Osteocyte (in vitro differentiated cells): ENCODE results near the gene RBM44. TPM values are rescaled to one million over a fixed set of nuclear protein-coding genes. Genes with fewer than 3 reads are reported as not detected.

Experiments
- DNase-seq: peaks from one replicate; pipeline ENCODE4 v3.0.0; 2021; ENCODE audit warnings: mixed read lengths; ENCODE audit not compliant: unreplicated experiment; ENCODE audit errors: extremely low spot score
- H3K27ac Mint-ChIP-seq: one replicate; pipeline ENCODE4 v1.8.0; 2021; ENCODE audit warnings: mild to moderate bottlenecking, mixed read lengths; ENCODE audit not compliant: unreplicated experiment
- H3K27me3 Mint-ChIP-seq: one replicate; pipeline ENCODE4 v1.8.0; 2021; ENCODE audit warnings: mixed read lengths; ENCODE audit not compliant: unreplicated experiment
- H3K36me3 Mint-ChIP-seq: one replicate; pipeline ENCODE4 v1.8.0; 2021; ENCODE audit warnings: mixed read lengths; ENCODE audit not compliant: unreplicated experiment
- H3K4me1 Mint-ChIP-seq: one replicate; pipeline ENCODE4 v1.8.0; 2021; ENCODE audit warnings: mixed read lengths; ENCODE audit not compliant: unreplicated experiment
- H3K4me3 Mint-ChIP-seq: one replicate; pipeline ENCODE4 v1.8.0; 2021; ENCODE audit warnings: mild to moderate bottlenecking, moderate library complexity, mixed read lengths; ENCODE audit not compliant: unreplicated experiment
- H3K9me3 Mint-ChIP-seq: one replicate; pipeline ENCODE4 v1.8.0; 2021; ENCODE audit warnings: mixed read lengths; ENCODE audit not compliant: unreplicated experiment
- CTCF ChIP-seq: fragments of 200-600 bp; sonication (generic); IDR thresholded peaks from 2 replicates; pipeline ENCODE4 v1.5.0; 2021; ENCODE audit warnings: antibody characterized with exemption, mild to moderate bottlenecking, moderate library complexity
- total RNA-seq: library from RNA; stranded (reverse); gene quantifications from 2 replicates; pipeline ENCODE4 v1.2.1, GENCODE V29; 2021

RBM44 gene
- total RNA-seq, 1 donor from 2014 or later, result 0.46 TPM

GRCh38 chr2:237889016-237889415 lies 90.4 kb downstream of the RBM44 start:
- no peak overlapping the region for H3K4me3 Mint-ChIP-seq
- no peak for TF ChIP-seq CTCF
- peaks cover 3% of the 10 kb centered on the region for H3K9me3 Mint-ChIP-seq
- no peak for DNase-seq
- H3K27me3 Mint-ChIP-seq, result no peaks in the 10 kb centered on the region
- H3K36me3 Mint-ChIP-seq, result peaks cover 2% of the 10 kb centered on the region
- H3K27ac Mint-ChIP-seq, result peak overlapping the region; percentile 92
- peaks cover 80% of the 10 kb centered on the region for H3K4me1 Mint-ChIP-seq

- Mint-ChIP-seq H3K9me3 (peaks cover 3% of the 10 kb centered on the region), H3K36me3 (peaks cover 2% of the 10 kb centered on the region), H3K4me3 (no peak overlapping the region), H3K4me1 (peaks cover 76% of the 10 kb centered on the region), H3K27me3 (no peaks in the 10 kb centered on the region), H3K27ac (peak overlapping the region; percentile 92)
- DNase-seq, result no peak
- no peak for TF ChIP-seq CTCF
These were observed 91.2 kb downstream of the RBM44 start for GRCh38 chr2:237889811-237890210.

Other genes starting within 250 kb of the RBM44 start
- gene PRLH, start 232.2 kb upstream of the RBM44 start, total RNA-seq, result not detected in 2 replicates
- gene RAB17, start 208.0 kb upstream of the RBM44 start, total RNA-seq, result 3.9 and 5.2 TPM in 2 replicates
- gene LRRFIP1, start 171.2 kb upstream of the RBM44 start, total RNA-seq, result 78.9 and 79.9 TPM in 2 replicates
- gene RAMP1, start 60.8 kb downstream of the RBM44 start, total RNA-seq, result 87.9 and 93.4 TPM in 2 replicates
- gene UBE2F, start 168.2 kb downstream of the RBM44 start, total RNA-seq, result 54.3 and 56.5 TPM in 2 replicates